Activated CD8-positive, alpha-beta memory T cell treated with anti-CD3 and anti-CD28 coated beads, Interleukin-2, amount 10 ng/mL, durations not matched to agents 7 days and 5 days (primary cell): Measurements from ENCODE around the gene NRIP1. TPM values are rescaled to one million over a fixed set of nuclear protein-coding genes. Genes with fewer than 3 reads are reported as not detected.

Experiments
- ATAC-seq: fragments of 150-1000 bp; cut with Tn5 transposase; one replicate; pipeline ENCODE4 v1.10.0; 2021; ENCODE audit warnings: moderate library complexity
- CTCF ChIA-PET: fragments of 350-600 bp; sonication (Branson Sonifier 250); formaldehyde crosslinking; loops from one replicate; lab custom pipeline; 2021; ENCODE audit warnings: antibody characterized with exemption; lab: Charles Lee
- DNase-seq: peaks from one replicate; pipeline ENCODE4 v3.0.0-alpha.2; 2020
- H3K27ac Mint-ChIP-seq: one replicate; pipeline ENCODE4 v1.8.0; 2021; ENCODE audit warnings: mild to moderate bottlenecking, mixed read lengths
- H3K27me3 Mint-ChIP-seq: one replicate; pipeline ENCODE4 v1.8.0; 2021; ENCODE audit warnings: mixed read lengths
- H3K36me3 Mint-ChIP-seq: one replicate; pipeline ENCODE4 v1.8.0; 2021; ENCODE audit warnings: mild to moderate bottlenecking, mixed read lengths
- H3K4me1 Mint-ChIP-seq: one replicate; pipeline ENCODE4 v1.8.0; 2021; ENCODE audit warnings: mixed read lengths
- H3K4me3 Mint-ChIP-seq: one replicate; pipeline ENCODE4 v1.8.0; 2021; ENCODE audit warnings: mild to moderate bottlenecking, moderate library complexity, mixed read lengths
- H3K9me3 Mint-ChIP-seq: one replicate; pipeline ENCODE4 v1.8.0; 2022; ENCODE audit warnings: low read depth, mixed read lengths
- total RNA-seq, 2 experiments: library from RNA; stranded (reverse); gene quantifications; one replicate each; pipeline ENCODE4 v1.2.3, GENCODE V29; 2021

The NRIP1 gene
- total RNA-seq, 2 experiments from 2014 or later = 13.2 to 18.8 TPM

DNA sequence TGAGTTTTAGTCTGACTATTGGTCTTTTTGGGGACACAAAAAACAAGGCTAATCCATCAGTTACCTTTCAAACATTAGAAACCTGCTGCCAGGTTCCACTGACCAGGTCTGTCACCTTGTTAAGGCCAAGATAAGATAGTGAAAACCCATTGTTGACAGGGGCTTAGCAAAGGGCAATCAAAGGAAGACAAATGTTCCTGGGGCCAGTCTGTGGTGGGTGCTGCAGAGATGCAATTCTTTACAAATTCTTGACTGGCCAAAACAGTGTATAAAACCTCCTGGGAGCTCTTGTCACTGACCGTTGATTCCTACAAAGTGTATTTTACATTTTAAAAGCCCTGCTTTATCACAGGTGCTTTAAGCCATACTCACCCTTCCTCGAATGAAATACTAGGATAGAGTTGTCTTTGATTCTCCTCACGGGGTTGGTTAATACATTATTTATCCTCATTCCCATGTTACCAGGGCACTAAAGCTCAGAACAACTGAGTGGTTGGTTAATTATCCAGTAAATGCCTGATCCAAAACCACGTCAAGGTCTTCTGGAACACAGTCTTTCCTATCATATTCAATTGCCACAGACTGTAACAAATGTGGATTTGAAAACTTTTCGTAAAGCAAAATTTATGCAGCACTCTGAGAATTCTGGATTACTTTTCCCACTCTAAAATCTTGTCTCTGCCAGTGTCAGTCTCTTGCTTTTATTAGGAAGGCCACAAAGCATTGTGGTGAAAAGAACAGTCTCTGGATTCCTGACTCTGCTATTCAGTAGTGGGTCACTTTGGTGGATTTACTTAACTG, 77.2 kb downstream of the NRIP1 start:
- no peak for ATAC-seq
- no peaks in the 10 kb centered on the region for H3K9me3 Mint-ChIP-seq
- peaks cover 3% of the 10 kb centered on the region for H3K4me1 Mint-ChIP-seq
- H3K4me3 Mint-ChIP-seq = no peak overlapping the region
- DNase-seq = no peak
- peaks cover 6% of the 10 kb centered on the region for H3K36me3 Mint-ChIP-seq
- H3K27me3 Mint-ChIP-seq = no peaks in the 10 kb centered on the region
- no peak overlapping the region for H3K27ac Mint-ChIP-seq
- CTCF ChIA-PET = interaction anchor here (0.9 kb wide), 1 partner anchor 8 kb away, joined by 4 read pairs; no protein-coding TSS in a partner anchor

DNA sequence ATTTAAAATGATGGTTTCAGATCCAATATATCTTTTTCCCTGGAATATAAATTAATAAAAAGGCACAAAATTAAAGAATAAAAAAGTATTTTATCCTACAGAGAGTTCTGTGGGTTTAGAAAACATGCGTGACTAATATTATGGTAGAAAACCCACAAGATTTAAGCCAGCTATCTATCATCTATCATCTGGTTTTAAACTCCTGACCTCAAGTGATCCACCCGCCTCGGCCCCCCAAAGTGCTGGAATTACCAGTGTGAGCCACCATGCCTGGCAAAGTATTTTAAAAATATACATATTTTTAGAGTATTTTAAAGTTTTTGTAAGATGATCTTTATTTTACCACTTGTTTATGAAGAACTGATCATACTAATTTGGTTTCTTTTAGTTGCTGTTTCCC, 79.5 kb downstream of the NRIP1 start:
- Mint-ChIP-seq H3K27ac (no peak overlapping the region), H3K27me3 (no peaks in the 10 kb centered on the region), H3K4me1 (peaks cover 3% of the 10 kb centered on the region), H3K4me3 (no peak overlapping the region), H3K9me3 (no peaks in the 10 kb centered on the region), H3K36me3 (peaks cover 6% of the 10 kb centered on the region)
- ATAC-seq (no peak), DNase-seq (no peak)
- CTCF ChIA-PET = no interaction called here

DNA sequence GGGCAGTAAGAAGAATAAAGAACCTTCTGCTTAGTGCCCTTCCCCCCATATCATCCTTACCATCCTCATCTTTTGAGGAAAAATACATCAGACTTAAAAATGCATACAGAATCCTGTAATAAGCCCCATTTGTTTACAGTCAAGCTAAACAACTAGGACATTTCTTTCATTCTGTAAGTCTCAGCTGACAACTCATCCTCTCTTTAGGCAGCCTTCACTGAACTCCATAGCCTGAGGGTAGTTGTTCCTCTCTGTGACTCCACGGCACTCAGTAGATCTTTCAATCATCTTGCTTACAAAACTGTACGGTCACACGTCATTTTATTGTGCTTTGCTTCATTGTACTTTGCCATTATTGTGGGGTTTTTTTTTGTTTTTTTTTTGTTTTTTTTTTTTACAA, 82.5 kb downstream of the NRIP1 start:
- Mint-ChIP-seq H3K9me3 (no peaks in the 10 kb centered on the region), H3K27me3 (no peaks in the 10 kb centered on the region), H3K4me3 (no peak overlapping the region), H3K36me3 (peaks cover 4% of the 10 kb centered on the region), H3K4me1 (no peaks in the 10 kb centered on the region), H3K27ac (no peak overlapping the region)
- DNase-seq (no peak), ATAC-seq (no peak)
- CTCF ChIA-PET = no interaction called here

DNA sequence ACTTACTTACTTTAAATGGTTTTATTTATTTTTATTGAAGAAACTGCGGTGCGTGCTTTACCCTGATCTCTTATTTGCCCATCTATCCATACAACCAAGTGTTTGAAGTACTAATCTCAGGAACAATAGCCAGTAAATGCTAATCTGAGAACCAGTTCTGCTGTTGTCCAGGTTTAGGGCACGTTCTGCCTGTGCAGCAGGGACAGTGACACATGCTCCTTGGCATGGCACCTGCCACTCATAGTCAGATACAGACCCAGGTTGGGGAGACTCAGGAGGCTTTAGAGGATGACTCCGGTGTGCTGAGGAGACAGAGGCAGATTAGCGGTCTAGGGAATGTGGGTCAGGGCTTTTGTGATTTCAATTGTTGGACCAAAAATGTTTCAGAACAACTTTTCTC, 83.6 kb downstream of the NRIP1 start:
- H3K9me3 Mint-ChIP-seq = no peaks in the 10 kb centered on the region
- no peaks in the 10 kb centered on the region for H3K27me3 Mint-ChIP-seq

DNA sequence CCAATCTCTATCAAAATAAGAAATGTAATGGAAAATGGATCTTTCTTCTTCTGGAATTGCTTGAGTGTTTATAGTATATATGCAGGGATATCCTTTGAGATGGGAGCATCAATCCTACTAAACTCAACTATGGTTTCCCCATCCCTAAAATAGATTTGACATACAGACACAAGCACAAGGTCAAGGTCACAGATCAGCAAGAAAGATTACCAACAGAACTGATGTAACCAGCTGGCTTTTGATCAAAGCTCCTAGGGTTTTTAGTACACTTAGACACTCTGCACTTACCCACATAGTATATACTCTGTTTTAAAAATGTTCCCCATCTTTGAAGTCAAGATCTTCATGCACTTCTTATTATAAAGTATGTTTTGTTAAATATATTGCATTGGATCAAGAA, 85.5 kb downstream of the NRIP1 start:
- Mint-ChIP-seq H3K4me1 (no peaks in the 10 kb centered on the region), H3K4me3 (no peak overlapping the region), H3K27ac (no peak overlapping the region), H3K36me3 (peaks cover 6% of the 10 kb centered on the region), H3K27me3 (no peaks in the 10 kb centered on the region), H3K9me3 (no peaks in the 10 kb centered on the region)
- CTCF ChIA-PET = interaction anchor here (1.5 kb wide), 1 partner anchor 9 kb away, joined by 4 read pairs; no protein-coding TSS in a partner anchor
- ATAC-seq (no peak), DNase-seq (no peak)

More for the DNA sequence above, 83.6 kb downstream of the NRIP1 start:
- no peaks in the 10 kb centered on the region for H3K4me1 Mint-ChIP-seq
- no peak for DNase-seq
- CTCF ChIA-PET = no interaction called here
- H3K36me3 Mint-ChIP-seq = peaks cover 4% of the 10 kb centered on the region
- H3K27ac Mint-ChIP-seq = no peak overlapping the region
- H3K4me3 Mint-ChIP-seq = no peak overlapping the region
- no peak for ATAC-seq

DNA sequence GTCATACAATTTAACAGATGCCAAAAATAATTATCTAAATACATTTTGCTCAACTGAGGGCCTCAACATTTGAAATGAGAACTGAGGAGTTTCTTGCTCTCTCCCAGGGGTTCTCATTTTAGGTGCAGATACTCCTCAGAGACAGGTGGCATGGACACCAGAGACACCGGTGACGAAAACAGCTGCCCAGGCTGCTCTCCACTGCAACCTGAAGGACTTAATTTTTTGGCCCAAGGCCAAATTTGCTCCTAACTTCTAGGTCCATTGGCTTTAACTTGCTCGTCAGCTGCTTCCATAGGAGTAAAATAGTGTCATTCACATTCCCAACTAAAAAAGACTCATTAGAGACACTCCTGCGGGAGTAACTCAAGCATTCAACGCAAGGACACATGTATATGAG, 87.0 kb downstream of the NRIP1 start:
- Mint-ChIP-seq H3K4me1 (no peaks in the 10 kb centered on the region), H3K9me3 (no peaks in the 10 kb centered on the region), H3K27ac (no peak overlapping the region), H3K4me3 (no peak overlapping the region), H3K36me3 (peaks cover 1% of the 10 kb centered on the region), H3K27me3 (no peaks in the 10 kb centered on the region)
- CTCF ChIA-PET = no interaction called here
- no peak for ATAC-seq
- no peak for DNase-seq

DNA sequence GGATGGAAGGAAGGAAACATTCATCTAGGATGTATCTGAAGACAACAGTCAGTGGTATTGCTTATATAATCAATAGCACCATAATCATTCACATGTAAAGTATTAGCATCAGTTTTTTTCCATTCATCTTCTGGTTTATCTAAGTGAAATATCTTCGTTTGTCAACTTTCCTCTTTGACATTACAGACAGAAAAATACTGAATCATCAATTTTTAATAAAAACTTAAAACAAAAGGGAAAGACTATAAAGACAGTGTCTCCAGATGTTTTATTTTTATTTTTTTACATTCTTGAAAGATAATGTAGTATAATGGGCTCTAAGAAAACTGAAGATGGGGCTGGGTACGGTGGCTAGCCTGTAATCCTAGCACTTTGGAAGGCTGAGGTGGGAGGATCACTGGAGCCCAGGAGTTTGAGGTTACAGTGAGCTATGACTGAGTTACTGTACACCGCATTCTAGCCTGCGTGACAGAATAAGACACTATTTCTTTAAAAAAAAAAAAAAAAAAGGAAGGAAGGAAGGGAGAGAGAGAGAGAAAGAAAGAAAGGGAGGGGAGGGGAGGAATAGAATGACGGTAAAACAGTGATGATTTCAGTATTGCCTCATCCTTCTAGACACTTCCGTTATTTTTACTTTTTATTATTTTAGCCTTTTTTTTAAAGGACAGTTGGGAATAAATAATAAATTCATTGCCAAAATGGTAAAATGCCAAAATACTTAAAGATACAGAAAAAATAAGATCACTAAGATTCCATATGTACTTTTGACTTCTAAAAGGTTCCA, 89.5 kb downstream of the NRIP1 start:
- no peak overlapping the region for H3K4me3 Mint-ChIP-seq
- CTCF ChIA-PET = no interaction called here

DNA sequence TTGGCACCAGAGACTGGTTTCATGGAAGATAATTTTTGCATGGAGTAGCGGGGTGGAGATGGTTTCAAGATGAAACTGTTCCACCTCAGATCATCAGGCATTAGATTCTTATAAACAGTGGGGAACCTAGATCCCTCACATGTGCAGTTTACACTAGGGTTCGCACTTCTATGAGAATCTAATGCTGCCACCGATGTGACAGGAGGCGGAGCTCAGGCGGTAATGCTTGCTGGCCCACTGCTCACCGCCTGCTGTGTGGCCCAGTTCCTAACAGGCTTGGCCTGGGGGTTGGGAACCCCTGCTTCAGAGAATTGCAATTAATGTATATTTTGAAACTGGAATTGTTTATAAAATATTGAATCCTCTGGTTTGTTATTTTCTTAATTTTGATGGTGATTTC, 92.1 kb downstream of the NRIP1 start:
- no peaks in the 10 kb centered on the region for H3K4me1 Mint-ChIP-seq

More for the DNA sequence above, 89.5 kb downstream of the NRIP1 start:
- Mint-ChIP-seq H3K36me3 (peaks cover 1% of the 10 kb centered on the region), H3K27me3 (no peaks in the 10 kb centered on the region), H3K27ac (no peak overlapping the region), H3K4me1 (no peaks in the 10 kb centered on the region), H3K9me3 (no peaks in the 10 kb centered on the region)
- ATAC-seq (no peak), DNase-seq (no peak)

DNA sequence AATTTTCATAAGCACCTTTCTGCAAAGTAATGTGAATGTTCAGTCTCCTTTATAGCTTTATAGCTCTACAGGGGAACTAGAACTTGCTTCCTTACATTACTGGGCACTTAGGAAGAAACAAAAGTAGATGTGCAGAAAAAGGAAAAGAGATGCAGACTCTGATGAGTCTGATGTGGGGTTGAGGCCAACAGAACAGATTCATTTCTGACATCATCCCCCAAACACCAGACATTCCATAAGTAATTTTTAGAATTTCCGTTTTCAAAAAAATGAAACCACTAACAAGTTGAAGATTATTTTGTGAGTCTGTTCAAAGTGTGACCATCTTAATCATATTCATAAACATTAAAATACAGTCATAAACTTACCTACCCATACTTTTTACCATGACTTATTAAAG, 96.0 kb downstream of the NRIP1 start:
- no peaks in the 10 kb centered on the region for H3K9me3 Mint-ChIP-seq
- H3K27ac Mint-ChIP-seq = no peak overlapping the region
- ATAC-seq (no peak), DNase-seq (no peak)
- no peaks in the 10 kb centered on the region for H3K27me3 Mint-ChIP-seq
- no peaks in the 10 kb centered on the region for H3K4me1 Mint-ChIP-seq
- CTCF ChIA-PET = no interaction called here
- peaks cover 24% of the 10 kb centered on the region for H3K36me3 Mint-ChIP-seq
- H3K4me3 Mint-ChIP-seq = no peak overlapping the region

More for the DNA sequence above, 92.1 kb downstream of the NRIP1 start:
- Mint-ChIP-seq H3K27ac (no peak overlapping the region), H3K9me3 (no peaks in the 10 kb centered on the region), H3K4me3 (no peak overlapping the region), H3K36me3 (peaks cover 10% of the 10 kb centered on the region), H3K27me3 (no peaks in the 10 kb centered on the region)
- DNase-seq (no peak), ATAC-seq (no peak)
- CTCF ChIA-PET = no interaction called here

DNA sequence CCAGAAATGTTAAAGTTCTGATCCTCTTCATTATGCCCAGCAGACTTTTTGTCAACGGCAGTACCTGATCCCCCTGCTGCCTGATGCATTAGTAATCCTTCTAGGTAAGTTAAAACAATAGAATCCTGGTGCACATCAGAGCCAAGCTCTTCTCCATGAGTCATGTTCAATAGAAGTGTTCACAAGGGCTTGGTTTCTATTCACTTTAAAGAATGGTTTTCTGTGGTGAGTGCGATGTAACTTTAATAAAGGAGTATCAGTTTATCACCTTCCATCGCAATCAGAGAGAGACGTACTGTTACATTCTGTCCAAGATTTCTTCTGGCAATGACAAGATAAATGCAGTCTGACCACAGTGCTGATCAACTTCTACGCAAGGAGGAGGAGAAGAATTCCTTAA, 96.8 kb downstream of the NRIP1 start:
- Mint-ChIP-seq H3K9me3 (no peaks in the 10 kb centered on the region), H3K4me3 (no peak overlapping the region), H3K4me1 (no peaks in the 10 kb centered on the region), H3K27me3 (no peaks in the 10 kb centered on the region), H3K36me3 (peaks cover 24% of the 10 kb centered on the region), H3K27ac (no peak overlapping the region)
- no peak for DNase-seq
- ATAC-seq = no peak
- CTCF ChIA-PET = no interaction called here

DNA sequence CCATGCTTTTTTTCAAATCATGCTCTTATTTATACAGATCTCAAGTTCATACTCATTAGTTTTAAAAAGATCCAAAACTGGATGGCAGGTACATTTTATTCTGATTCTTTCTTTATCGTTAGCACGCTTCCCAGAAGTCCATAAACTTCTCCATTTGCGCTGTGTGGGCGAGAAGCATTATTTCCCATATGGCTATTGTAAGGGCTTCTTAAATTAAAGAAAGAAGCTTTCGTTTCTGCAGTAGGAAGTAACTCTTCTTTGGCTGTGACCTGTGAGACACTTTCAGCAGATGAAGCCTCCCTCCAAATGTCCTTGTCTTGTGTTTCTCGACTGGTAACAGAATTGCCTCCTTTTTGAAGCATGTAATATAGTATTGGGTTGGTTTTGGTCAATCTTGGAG, 100.2 kb downstream of the NRIP1 start:
- Mint-ChIP-seq H3K4me3 (no peak overlapping the region), H3K27ac (no peak overlapping the region), H3K27me3 (no peaks in the 10 kb centered on the region), H3K36me3 (peaks cover 24% of the 10 kb centered on the region), H3K4me1 (no peaks in the 10 kb centered on the region), H3K9me3 (no peaks in the 10 kb centered on the region)
- CTCF ChIA-PET = no interaction called here
- no peak for ATAC-seq
- no peak for DNase-seq

DNA sequence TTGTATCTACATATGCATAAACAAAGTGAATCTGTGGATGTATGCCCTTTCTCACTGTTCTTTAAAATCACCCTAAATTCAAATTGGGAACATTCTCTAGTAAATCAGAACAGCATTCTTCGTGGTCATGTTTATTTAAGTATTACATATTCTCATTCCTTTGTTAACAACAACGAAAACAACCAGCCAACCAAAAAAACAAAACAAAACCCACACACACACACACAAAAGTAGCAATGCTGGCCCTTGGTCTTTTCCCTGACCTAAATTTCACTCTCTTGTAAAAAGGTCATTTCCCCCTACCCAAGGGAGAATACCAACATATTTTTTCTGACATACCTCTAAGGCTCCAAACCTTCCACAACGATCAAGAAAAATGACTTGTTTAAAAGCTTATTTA, 102.6 kb downstream of the NRIP1 start:
- Mint-ChIP-seq H3K4me3 (no peak overlapping the region), H3K4me1 (no peaks in the 10 kb centered on the region), H3K27me3 (no peaks in the 10 kb centered on the region), H3K9me3 (no peaks in the 10 kb centered on the region), H3K36me3 (peaks cover 11% of the 10 kb centered on the region), H3K27ac (no peak overlapping the region)
- no peak for ATAC-seq
- CTCF ChIA-PET = no interaction called here
- DNase-seq = no peak

DNA sequence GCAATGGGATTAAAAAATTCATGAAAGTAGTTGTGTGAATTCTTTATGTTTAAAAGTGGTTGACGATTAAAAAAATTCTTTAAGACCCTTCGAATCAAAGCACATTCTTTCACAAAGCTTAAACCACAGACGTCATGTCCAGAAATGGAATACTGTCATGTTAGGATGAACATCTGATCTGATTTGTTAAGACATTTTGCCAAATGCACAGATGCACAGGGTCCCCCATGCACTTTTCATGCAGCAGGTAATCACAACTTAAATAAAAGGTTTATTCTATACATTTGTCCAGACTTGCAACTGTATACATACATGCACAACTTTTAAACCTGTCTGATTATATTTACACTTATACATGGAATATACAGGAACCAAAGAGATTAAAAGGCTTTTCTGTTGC, 103.3 kb downstream of the NRIP1 start:
- CTCF ChIA-PET = no interaction called here
- no peak overlapping the region for H3K4me3 Mint-ChIP-seq
- no peak for ATAC-seq
- H3K27ac Mint-ChIP-seq = no peak overlapping the region
- H3K27me3 Mint-ChIP-seq = no peaks in the 10 kb centered on the region
- peaks cover 5% of the 10 kb centered on the region for H3K36me3 Mint-ChIP-seq
- no peaks in the 10 kb centered on the region for H3K9me3 Mint-ChIP-seq
- DNase-seq = no peak
- H3K4me1 Mint-ChIP-seq = no peaks in the 10 kb centered on the region

DNA sequence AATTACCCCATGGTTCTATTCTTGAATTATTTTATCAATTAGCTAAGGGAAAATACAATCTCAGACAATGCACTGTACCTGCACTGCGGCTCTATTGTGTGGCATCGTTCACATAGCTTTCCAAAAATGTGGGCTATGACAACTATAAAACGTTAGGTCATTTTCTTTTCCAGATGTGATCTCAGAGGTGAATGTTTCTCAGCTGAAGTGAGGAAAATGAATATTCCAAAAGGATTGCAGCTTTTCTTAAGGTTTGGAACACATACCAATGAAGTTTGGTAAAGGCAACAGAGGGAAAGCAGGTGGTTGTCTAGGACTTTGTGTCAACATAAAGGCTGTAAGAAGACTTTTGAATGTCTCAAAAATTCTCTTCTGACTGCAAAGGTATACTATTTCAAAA, 105.5 kb downstream of the NRIP1 start:
- Mint-ChIP-seq H3K27ac (no peak overlapping the region), H3K27me3 (no peaks in the 10 kb centered on the region), H3K9me3 (no peaks in the 10 kb centered on the region), H3K4me3 (no peak overlapping the region), H3K4me1 (no peaks in the 10 kb centered on the region), H3K36me3 (no peaks in the 10 kb centered on the region)
- no peak for ATAC-seq
- DNase-seq = no peak
- CTCF ChIA-PET = no interaction called here
